Smooth muscle cell of bladder (primary cell): ENCODE results near the gene OR2AT4. TPM values are rescaled to one million over a fixed set of nuclear protein-coding genes. Genes with fewer than 3 reads are reported as not detected.

Experiments used
- total RNA-seq: library from RNA; depleted of rRNA; stranded (reverse); fragments of >200 nt; gene quantifications from 2 replicates; pipeline ENCODE4 v1.2.3, GENCODE V29; 2014

The OR2AT4 gene
- total RNA-seq = not detected in 2 replicates

DNA sequence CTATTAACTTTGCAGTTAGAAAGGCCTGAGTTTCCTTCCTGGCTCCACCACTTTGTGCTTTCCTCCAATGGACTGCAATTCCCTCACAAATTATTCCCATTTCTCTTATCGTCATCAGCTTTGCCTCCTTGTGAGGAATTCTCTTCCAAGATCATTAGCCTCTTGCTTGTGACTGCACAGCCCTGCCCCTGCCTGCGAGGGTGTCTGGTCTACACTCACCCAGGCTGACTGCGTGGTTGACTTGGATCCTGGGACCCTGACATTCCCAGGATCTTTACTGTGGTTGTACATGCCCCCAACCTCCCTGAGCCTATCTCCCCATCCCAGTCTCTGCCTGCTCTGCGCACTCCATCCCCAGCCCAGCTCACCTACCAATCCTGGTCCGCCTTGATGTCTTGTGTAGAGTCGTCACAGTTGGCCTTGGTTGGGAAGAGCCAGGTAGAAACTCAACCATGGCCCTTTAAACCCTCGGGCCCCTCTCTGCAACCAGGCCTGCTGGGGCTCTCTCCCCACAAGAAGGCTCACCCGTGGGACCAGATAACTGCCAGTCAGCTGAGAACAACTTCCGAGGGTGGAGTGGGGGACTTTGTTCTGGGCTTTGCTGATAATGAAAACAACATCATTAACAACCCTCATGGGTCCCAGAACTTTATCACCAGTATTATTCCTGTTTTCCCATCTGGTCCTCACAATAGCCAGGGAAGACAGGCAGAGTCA lies at the start of gene OR2AT4:
Gene OR2AT4, minus strand, starts transcription at position 421 of the 717 bp plus-strand sequence.

Other genes starting within 250 kb of the OR2AT4 start
- 6.8 and 16.1 TPM in 2 replicates for gene XRRA1, start 147.8 kb downstream of the OR2AT4 start, total RNA-seq
- gene SPCS2, start 147.6 kb downstream of the OR2AT4 start, total RNA-seq = 9.7 and 39.4 TPM in 2 replicates
- 4.6 and 6.4 TPM in 2 replicates for gene NEU3, start 107.9 kb downstream of the OR2AT4 start, total RNA-seq
- 0.28 and 0.65 TPM in 2 replicates for gene SLCO2B1, start 54.2 kb upstream of the OR2AT4 start, total RNA-seq
- under 0.01 TPM in 1 of 2 replicates, not detected in the other for gene TPBGL, start 143.9 kb upstream of the OR2AT4 start, total RNA-seq